Measurements from ENCODE around the gene ABCC11.
A peak's percentile ranks its signal among the peaks of the same experiment; 100 is the strongest.

Gene ABCC11

DNA sequence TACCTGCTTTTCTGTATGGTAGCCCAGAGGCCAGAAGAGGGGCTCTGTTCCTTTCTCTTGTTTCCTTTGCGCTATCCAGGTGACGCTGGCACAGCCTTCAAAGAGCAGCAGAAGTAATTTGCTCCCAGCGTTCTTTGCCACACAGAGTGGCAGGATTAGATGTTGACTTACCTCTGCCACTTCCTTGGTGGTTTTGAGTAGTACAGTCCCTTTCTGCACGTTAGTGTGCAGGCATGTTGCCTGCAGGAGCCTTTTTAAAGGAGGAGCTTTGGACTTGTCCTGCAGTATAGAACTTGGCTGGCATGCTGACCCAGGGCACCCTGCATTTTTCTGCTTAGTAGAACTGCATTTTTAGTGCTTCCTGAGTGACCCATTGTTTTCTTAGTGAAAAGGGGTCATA lies at the start of gene ABCC11:
Gene ABCC11, minus strand, starts transcription at position 229 of the 400 bp plus-strand sequence. CDS start 15,618 bp downstream, outside the sequence.
- TF ChIP-seq CTCF (IDR thresholded peaks at IDR 0.05) (no peak), ZFX (IDR thresholded peaks at IDR 0.05; ENCODE audit: borderline replicate concordance) (no peak)
- no peak within 1 kb of the TSS for H3K27ac ChIP-seq

- TF ChIP-seq ZFX (IDR thresholded peaks at IDR 0.05; ENCODE audit: borderline replicate concordance) (no peak), CTCF (IDR thresholded peaks at IDR 0.05) (no peak)
- H3K27ac ChIP-seq: peak overlapping the region; percentile 84
Observed at GRCh38 chr16:48295488-48296281, 48.3 kb upstream of the ABCC11 start.

DNA sequence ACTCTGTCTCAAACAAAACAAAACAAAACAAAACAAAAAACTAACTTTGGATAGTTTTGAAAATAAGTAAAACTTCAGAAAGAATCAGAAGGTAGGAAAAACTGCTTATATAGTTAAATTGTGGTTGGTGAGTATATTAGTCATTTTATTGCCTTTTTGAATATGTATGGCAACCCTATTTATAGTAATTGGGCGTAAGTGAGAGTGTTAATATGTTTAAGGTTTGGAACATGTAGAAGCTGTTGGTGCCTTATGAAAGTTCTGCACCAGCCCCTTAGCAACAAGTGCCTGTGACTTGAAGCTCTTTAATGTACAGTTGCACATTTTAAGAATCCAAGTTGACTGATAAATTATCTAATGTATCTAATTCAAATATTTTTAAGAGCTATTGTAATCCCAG lies 47.4 kb upstream of the ABCC11 start:
- TF ChIP-seq CTCF (IDR thresholded peaks at IDR 0.05) (no peak), ZFX (IDR thresholded peaks at IDR 0.05; ENCODE audit: borderline replicate concordance) (no peak)
- H3K27ac ChIP-seq: peak overlapping the region; percentile 84

GRCh38 chr16:48292452-48292851 lies 45.1 kb upstream of the ABCC11 start:
- peak overlapping the region; percentile 84 for H3K27ac ChIP-seq
- TF ChIP-seq ZFX (IDR thresholded peaks at IDR 0.05; ENCODE audit: borderline replicate concordance) (no peak), CTCF (IDR thresholded peaks at IDR 0.05) (no peak)

DNA sequence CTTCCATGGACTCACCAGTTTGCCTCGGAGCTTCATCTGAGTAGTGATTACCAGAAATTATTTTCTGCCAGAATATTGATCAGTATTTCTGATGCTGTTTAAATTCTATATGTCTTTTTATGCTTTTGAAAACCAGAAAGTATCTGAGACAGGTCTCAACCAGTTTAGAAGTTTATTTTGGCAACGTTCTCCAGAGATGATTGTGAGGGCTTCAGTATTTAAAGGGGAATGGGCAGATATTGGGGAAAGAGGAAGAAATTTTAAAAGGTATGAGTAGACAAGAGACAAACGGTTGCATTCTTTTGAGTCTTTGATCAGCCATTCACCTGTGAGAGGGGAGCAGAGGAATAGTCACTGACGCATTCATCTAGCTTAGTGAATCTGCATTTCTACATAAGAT lies 44.4 kb upstream of the ABCC11 start:
- TF ChIP-seq CTCF (IDR thresholded peaks at IDR 0.05) (no peak), ZFX (IDR thresholded peaks at IDR 0.05; ENCODE audit: borderline replicate concordance) (no peak)
- H3K27ac ChIP-seq: peak overlapping the region; percentile 84

- H3K27ac ChIP-seq: peak overlapping the region; percentile 84
- TF ChIP-seq CTCF (IDR thresholded peaks at IDR 0.05): no peak
- no peak for TF ChIP-seq ZFX (IDR thresholded peaks at IDR 0.05; ENCODE audit: borderline replicate concordance)
Observed at GRCh38 chr16:48291303-48291702, 44.0 kb upstream of the ABCC11 start.

DNA sequence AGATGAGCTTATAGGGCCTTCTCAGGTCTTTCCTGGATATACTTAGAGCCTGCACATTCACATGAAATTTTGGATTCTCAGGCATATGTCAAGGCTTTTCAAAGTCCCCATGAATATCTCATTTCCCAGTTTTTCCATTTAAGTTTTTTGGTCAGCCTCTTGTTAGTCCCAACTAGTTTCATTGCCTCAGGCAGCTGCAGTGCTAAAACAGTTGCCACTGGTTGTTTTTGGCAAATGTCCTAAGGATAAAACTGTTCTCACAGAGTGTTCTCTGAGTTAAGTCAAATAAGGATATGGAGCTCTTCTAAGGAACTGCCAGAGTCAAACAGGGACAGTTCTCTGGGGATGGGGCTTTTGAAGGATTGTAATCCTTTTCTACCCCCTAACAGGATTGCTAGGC lies 39.9 kb upstream of the ABCC11 start:
- TF ChIP-seq CTCF (IDR thresholded peaks at IDR 0.05) (no peak), ZFX (IDR thresholded peaks at IDR 0.05; ENCODE audit: borderline replicate concordance) (no peak)
- H3K27ac ChIP-seq: peak overlapping the region; percentile 84

All from 22Rv1 (cell line).